ENCODE results near the gene PIK3R1.

DNA sequence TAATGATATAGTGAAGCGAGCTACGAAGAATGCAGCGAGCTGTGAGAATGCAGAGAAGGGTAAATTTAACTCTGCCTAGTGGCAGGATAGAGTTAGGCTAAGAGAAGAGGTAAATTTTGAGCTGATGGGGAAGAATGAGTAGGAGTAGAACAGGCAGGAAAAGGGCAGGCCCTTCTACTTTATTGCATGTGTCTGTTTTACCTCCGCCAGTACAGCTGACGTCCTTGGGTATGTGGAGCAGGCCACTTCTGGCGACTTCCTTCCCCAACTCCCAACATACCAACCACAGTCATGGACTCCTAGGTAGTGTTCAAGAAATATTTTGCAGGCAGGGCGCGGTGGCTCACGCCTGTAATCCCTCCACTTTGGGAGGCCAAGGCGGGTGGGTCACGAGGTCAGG is 37.9 kb upstream of the PIK3R1 start:
- TF ChIP-seq, protein P1, sequence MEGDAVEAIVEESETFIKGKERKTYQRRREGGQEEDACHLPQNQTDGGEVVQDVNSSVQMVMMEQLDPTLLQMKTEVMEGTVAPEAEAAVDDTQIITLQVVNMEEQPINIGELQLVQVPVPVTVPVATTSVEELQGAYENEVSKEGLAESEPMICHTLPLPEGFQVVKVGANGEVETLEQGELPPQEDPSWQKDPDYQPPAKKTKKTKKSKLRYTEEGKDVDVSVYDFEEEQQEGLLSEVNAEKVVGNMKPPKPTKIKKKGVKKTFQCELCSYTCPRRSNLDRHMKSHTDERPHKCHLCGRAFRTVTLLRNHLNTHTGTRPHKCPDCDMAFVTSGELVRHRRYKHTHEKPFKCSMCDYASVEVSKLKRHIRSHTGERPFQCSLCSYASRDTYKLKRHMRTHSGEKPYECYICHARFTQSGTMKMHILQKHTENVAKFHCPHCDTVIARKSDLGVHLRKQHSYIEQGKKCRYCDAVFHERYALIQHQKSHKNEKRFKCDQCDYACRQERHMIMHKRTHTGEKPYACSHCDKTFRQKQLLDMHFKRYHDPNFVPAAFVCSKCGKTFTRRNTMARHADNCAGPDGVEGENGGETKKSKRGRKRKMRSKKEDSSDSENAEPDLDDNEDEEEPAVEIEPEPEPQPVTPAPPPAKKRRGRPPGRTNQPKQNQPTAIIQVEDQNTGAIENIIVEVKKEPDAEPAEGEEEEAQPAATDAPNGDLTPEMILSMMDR (IDR thresholded peaks at IDR 0.05; ENCODE audit: low read depth, low read length, missing input control): no peak
- TF ChIP-seq HNF4A (conservative IDR thresholded peaks at IDR 0.05) (no peak), FOXA1 (IDR thresholded peaks at IDR 0.05) (no peak), RAD21 (IDR thresholded peaks at IDR 0.05) (no peak), GABPA (IDR thresholded peaks at IDR 0.05 in 1 of 2, conservative IDR thresholded peaks at IDR 0.05 in 1 of 2) (no peak), SP1 (IDR thresholded peaks at IDR 0.05) (no peak), YY1 (IDR thresholded peaks at IDR 0.05) (no peak)
- TF ChIP-seq, protein P2, sequence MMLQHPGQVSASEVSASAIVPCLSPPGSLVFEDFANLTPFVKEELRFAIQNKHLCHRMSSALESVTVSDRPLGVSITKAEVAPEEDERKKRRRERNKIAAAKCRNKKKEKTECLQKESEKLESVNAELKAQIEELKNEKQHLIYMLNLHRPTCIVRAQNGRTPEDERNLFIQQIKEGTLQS (IDR thresholded peaks at IDR 0.05): no peak
